ENCODE results near the gene CASZ1. TPM values are rescaled to one million over a fixed set of nuclear protein-coding genes. Genes with fewer than 3 reads are reported as not detected.

Gene CASZ1
- total RNA-seq, 1 experiment from 2014 or later = 0.69 TPM

- in situ Hi-C loops (cut with HindIII; ENCODE audit: low pct_unique_long_range_greater_than_20kb, low sequenced_read_pairs) = no loop called here
- DNase-seq (ENCODE audit: low read depth, low spot score) = no peak
Observed at GRCh38 chr1:10812387-10812915, 16.0 kb upstream of the CASZ1 start.

GRCh38 chr1:10808441-10808840 is 12.0 kb upstream of the CASZ1 start:
- in situ Hi-C loops (cut with HindIII; ENCODE audit: low pct_unique_long_range_greater_than_20kb, low sequenced_read_pairs) = no loop called here
- no peak for DNase-seq (ENCODE audit: low read depth, low spot score)

DNA sequence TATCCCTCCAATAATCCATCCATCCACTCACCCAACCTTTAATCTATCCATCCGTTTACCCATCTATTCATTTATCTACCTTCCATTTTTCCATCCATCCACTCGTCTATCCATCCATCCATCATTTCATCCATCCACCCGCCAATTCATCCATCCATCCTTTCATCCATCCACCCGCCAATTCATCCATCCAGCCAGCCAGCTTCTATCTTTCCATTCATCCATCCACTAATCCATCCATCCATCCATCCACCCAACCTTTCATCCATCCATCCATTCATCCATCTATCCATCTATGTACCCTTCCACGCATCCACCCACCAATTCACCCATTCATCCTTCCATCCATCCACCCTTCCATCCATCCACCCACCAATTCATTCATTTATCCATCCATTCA is 10.5 kb upstream of the CASZ1 start:
- in situ Hi-C loops (cut with HindIII; ENCODE audit: low pct_unique_long_range_greater_than_20kb, low sequenced_read_pairs) = no loop called here
- DNase-seq (ENCODE audit: low read depth, low spot score) = no peak

DNA sequence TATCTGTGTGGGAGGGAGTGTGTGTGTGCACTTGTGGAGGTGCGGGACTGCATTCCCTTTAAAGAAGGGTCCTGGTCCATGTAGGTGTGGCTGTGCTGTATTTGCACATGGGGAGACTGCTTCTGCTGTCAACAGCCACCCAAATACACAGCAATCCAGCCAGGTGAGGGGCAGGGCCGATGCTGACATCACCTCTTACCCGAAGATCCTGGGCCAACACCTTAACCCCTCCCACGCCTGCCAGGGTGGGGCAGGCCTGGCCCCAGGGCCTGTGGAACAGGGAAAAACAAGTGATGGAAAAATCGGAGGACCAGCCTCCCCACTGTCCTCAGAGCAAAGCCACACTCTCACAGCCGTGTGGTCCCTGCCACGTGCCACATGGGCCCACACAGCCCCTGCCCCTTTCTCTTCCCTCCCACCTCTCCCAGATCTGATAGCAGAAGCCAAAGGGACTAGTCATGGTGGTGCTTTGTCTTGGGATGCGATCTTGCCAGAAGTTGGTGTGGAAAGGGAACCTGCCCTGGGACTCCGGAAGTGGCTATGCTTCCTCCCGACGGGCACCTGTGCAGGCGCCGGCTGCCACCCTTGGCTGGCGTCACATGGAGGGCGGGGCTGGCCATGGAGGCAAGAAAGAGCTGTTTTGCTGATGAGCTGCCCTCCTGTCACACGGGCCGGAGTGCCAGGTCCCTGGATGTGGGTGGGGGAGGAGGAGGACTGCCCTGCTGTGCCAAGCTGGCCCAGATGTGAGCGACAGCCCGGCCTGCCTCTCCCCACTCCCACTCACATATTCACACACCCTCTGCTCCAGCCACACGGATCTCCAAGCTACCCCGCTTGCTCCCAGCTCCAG is 7.8 kb upstream of the CASZ1 start:
- in situ Hi-C loops (cut with HindIII; ENCODE audit: low pct_unique_long_range_greater_than_20kb, low sequenced_read_pairs) = no loop called here
- DNase-seq (ENCODE audit: low read depth, low spot score) = no peak

DNA sequence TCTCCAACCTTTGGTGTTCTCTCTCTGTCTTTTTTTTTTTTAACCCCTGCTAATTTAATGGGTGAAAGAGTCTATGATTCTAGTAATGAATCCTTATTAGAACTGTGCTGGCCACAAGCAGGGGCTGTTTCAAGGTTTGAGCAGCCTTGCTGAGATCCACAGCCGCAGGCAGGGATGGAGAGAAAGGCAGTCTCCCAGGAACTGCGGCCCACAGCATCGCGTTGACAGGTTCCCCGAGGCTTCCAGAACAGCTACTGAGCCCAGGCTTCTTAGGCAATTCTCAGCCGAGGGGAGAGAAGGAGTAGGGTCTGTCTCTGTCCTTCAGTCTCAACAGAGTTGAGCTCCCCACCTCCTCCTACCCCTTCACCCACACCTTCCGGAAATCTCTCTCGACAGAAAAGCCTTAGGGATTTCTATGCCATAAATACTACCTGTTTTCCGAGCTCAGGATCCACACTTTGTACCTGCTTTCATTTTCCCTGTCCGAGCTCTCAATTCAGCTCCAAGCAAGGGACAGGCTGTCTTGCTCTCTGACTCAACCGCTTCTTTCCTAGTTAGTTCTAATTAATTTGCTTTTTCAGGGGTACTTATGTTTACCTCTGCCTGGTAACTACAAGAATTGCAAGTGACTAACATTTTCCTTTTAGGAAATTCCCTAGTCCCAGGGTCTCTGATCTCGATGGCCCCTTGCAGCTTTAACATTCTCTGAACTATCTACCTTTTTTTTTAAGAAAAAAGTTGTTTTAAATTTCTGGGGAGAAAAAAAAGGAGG is 6.7 kb upstream of the CASZ1 start:
- in situ Hi-C loops (cut with HindIII; ENCODE audit: low pct_unique_long_range_greater_than_20kb, low sequenced_read_pairs) = no loop called here
- DNase-seq (ENCODE audit: low read depth, low spot score) = no peak

GRCh38 chr1:10800778-10801177 is 4.3 kb upstream of the CASZ1 start:
- DNase-seq (ENCODE audit: low read depth, low spot score) = no peak
- in situ Hi-C loops (cut with HindIII; ENCODE audit: low pct_unique_long_range_greater_than_20kb, low sequenced_read_pairs) = no loop called here

DNA sequence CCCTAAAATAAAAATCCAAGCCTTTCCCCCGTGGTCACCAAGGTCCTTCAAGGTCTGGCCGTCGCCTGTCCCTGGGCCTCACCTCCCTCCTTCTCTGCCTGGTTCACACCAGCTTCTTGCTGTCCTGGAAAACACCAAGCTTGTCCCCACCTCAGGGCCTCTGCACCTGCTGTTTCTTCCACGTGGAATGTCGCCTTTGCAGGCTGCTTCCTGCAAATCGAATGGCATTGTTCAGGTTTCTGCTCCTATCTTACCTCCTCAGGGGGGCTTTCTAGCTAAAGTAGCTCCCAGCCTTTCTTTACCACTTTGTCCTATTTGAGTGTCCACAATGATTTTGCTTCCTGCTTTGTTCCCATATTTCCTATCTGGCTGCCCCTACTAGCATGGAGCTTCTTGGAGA is 3.3 kb upstream of the CASZ1 start:
- in situ Hi-C loops (cut with HindIII; ENCODE audit: low pct_unique_long_range_greater_than_20kb, low sequenced_read_pairs) = no loop called here
- DNase-seq (ENCODE audit: low read depth, low spot score) = no peak

DNA sequence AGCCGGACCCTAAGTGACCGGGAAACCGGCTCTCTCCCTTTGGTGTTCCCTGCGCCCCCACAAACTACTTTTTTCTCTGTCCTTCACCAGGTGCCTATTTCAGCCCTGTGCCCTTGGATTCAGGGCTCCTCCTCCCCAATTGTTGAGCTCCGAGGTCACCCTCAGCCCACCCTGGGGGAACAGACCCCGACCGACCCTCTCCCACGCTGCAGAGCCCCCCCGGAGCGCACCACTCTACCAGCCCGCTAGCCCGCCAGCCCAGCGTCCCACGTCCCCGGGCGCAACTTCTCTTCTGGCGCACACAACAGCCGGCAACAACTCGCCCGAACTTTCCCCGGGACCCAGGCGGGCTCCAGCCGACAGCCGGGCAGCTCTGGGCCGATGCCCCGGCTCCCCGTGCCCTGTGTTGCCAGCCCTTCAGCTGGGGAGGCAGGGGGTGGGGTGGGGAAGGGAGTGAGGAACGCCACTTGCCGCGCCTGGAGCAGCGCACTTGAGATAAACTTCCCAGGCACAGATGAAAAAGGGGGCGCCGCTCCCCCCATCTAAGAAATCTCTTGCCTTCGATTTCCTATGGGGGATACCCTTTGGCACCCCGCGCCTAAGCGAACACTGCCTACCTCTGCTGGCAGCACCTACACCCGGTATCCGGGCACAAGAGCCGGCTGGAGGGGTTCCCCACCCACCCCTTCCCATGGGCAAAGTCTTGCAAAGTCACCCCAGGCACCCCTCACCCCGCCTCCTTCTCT is 997 bp downstream of the CASZ1 start:
- in situ Hi-C loops (cut with HindIII; ENCODE audit: low pct_unique_long_range_greater_than_20kb, low sequenced_read_pairs) = no loop called here
- DNase-seq (ENCODE audit: low read depth, low spot score) = no peak

DNA sequence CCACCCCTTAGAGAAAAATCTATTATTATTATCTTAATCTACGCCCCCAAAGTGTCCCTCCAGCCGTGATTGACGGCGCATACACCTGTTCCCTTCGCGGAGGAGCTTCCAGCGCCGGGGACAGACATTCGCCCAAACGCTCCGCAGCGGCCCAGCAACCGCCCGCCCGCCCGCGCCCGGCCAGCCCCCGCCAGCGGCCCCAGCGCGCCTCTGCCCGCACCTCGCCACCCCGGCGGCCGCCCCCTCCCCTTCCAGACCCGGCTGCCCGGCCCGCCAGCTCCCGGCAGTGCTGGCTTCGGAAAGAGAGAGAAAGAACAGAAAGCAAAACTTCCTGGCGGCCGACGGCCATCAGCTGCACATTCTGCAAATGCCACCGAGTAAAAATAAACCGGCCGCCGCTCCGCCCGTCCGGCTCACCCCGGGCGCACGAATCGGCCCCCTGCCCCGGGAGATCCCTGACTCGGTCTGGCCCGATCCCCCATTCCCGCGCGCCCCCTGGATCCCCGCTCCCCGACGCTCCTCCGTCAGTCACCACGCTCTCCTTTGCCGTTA is 1.6 kb downstream of the CASZ1 start:
- in situ Hi-C loops (cut with HindIII; ENCODE audit: low pct_unique_long_range_greater_than_20kb, low sequenced_read_pairs) = no loop called here
- DNase-seq (ENCODE audit: low read depth, low spot score) = no peak

- DNase-seq (ENCODE audit: low read depth, low spot score) = no peak
- in situ Hi-C loops (cut with HindIII; ENCODE audit: low pct_unique_long_range_greater_than_20kb, low sequenced_read_pairs) = no loop called here
Observed at GRCh38 chr1:10793129-10793651, 3.3 kb downstream of the CASZ1 start.

- no peak for DNase-seq (ENCODE audit: low read depth, low spot score)
- in situ Hi-C loops (cut with HindIII; ENCODE audit: low pct_unique_long_range_greater_than_20kb, low sequenced_read_pairs) = no loop called here
Observed at GRCh38 chr1:10791105-10791951, 5.1 kb downstream of the CASZ1 start.

DNA sequence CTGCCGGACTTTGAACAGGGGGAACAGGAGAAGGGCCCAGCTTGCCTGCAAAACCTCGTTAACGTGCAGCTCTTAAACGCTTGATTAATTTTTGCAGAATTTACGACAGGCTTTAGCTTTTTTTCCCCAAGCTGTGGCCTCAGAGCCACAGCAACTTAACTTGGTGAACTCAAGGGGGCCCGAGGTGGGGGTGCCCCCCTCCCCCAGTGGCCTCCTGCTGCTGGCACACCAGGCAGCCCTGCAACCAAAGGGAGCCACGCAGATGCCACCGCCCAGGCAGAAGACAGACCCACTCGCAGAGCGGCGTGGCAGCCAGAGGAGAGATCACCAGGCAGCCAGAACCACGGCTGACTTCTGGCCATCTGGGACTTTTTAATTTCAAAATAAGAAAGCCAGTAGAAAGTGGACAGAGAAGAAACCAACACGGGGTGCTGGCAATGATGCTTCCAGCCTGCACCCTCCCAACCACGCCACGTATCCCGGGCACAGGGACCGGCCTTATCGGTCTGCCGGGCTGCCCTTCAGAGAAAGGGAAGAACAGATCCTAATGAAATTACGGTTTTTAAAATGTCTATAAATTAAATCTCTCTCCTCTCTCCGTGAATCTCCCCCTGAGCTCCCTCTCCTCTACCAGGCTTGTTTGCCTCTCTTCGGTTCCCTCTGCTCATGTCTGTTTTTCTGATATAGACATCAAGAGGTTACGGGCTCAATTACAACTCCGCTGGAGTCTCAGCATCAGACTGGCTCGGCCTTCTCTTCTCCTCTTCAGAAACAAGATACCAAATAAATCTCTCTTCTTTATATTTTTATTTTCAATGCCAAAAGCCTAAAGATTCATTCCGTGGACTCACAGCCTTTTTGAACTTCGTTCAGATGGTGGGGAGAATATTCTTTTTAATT is 6.4 kb downstream of the CASZ1 start:
- DNase-seq (ENCODE audit: low read depth, low spot score) = no peak
- in situ Hi-C loops (cut with HindIII; ENCODE audit: low pct_unique_long_range_greater_than_20kb, low sequenced_read_pairs) = no loop called here

GRCh38 chr1:10789047-10789791 is 7.2 kb downstream of the CASZ1 start:
- in situ Hi-C loops (cut with HindIII; ENCODE audit: low pct_unique_long_range_greater_than_20kb, low sequenced_read_pairs) = no loop called here
- DNase-seq (ENCODE audit: low read depth, low spot score) = no peak

- in situ Hi-C loops (cut with HindIII; ENCODE audit: low pct_unique_long_range_greater_than_20kb, low sequenced_read_pairs) = no loop called here
- DNase-seq (ENCODE audit: low read depth, low spot score) = peak; percentile 27
Observed at GRCh38 chr1:10788592-10789006, 7.8 kb downstream of the CASZ1 start.

DNA sequence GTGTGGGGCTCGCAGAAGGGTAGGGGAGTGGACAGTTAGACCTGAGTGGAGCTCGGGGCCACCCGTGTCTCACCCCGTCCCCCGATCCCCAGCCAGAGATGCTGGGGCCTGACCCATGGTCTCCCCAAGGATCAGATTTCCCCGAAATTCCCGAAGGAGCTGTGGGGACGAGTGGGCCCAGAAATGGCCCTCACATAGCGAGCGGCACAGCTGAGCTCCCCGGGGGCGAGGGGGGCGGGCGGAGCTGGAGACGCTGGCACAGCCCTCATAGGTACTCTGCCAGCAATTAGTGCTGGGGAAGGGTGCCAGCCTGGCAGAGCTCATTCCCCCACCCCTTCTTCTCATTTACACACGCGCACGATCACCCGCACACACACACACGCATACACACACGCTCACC is 9.2 kb downstream of the CASZ1 start:
- in situ Hi-C loops (cut with HindIII; ENCODE audit: low pct_unique_long_range_greater_than_20kb, low sequenced_read_pairs) = no loop called here
- no peak for DNase-seq (ENCODE audit: low read depth, low spot score)

All from SK-MEL-5 (cell line).